ENCODE measurements around the gene UBE4B.
"Not testable (repeated sequence)": the region's sequence is repeated elsewhere in the genome, so short reads cannot be mapped to it uniquely, and the experiment has no call there.

UBE4B gene

DNA sequence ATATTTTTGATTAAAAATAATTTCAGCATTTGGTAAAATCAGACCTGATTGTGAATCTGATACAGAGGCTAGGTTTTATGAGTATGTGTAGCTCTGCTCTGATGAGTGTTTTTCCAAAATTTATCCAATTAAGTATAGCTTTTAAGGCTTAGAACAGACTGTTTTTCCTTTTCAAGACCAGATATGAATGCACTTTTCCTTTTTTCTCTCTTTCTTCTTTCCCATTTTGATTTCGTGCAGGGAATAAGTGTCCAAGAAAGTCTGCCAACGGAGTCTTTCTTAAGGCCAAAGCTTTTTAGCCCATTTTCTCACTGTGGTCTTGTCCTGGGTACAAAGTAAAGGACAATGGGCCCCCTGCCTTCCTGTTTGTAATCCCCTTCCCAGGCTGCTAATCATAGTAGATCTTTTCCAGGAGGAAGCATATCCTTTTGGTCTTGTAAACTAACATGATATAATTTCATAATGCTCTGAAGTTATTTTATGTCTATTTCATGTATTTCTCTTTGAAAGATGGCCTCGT is 180.5 kb downstream of the UBE4B start:
- FAIRE-seq, result no peak

DNA sequence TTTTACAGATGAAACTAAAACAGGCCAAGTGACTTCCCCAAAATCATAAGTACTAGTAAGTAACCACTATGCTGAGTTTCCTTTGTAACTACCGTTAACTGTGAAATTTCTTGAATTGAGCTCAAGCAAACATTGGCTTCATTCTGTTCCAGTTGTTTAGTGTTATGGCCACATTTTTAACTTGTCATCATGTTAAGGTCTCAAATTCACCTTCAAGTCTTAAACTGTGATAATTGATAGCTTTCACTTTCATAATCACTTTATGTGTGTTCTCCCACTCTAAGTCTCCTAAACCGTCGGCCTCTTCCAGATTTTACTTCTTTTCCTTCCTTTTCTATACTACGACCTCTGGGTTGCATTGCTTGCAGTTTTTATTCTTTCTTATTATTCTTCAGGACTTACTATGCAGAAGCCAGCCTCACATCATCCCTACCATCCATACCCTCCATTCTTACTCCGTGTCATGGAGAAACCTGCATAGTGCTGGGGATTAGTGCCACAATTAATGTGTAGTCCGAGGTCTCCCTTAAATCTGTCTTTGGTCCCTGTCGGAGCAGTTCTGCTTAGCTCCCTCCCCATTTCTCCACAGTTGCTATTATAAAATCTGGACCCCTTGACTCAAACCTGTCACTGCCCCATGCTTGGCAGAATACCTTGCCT is 183.5 kb downstream of the UBE4B start:
- no peak for FAIRE-seq

DNA sequence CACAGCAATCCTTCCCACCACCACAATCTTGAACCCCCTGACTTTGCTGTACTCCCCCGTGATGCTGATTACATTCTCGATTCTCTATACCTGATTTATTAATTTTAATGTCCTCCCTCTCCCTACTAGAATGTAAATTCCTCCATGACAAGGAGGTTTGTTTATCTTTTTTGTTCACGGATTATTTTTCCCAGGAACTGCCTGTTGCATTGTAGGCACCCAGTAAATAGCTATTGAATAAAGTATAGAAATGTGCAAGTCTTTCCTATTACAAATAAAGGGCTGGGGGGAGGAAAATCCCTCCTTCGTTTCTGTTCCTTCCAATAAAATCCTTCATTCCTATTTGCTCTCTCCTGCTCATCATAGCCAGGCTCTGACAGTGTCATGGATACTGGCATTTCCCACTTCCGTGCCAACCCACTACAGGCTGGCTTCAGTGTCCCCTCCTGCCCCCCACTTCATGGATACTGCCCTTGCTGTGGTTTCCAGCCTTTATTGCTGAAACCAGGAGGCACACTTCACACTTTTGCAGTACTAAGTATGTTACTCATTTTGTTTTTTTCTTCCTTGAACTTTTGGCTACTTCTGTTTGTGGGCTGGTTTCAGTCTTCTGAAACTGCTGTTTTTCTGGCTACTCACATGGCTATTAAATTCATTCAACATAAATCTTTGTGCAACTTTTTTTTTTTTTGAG is 185.1 kb downstream of the UBE4B start:
- no peak for FAIRE-seq

DNA sequence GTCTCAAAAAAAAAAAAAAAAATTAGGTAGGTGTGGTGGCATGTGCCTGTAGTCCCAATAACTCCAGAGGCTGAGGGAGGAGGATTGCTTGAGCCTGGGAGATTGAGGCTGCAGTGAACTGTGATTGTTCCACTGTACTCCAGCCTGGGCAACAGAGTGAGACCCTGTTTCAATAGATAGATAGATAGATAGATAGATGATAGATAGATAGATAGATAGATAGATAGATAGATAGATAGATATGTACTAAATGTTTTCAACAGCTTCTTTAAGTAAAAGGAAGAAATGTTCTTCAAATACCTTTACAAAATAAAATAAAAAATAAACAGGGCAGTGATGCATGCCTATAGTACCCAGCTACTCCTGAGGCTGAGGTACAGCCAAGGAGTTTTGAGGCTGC is 187.4 kb downstream of the UBE4B start:
- FAIRE-seq, result no peak

GRCh38 chr1:10220657-10221056 is 187.9 kb downstream of the UBE4B start:
- FAIRE-seq, result not testable (repeated sequence)

DNA sequence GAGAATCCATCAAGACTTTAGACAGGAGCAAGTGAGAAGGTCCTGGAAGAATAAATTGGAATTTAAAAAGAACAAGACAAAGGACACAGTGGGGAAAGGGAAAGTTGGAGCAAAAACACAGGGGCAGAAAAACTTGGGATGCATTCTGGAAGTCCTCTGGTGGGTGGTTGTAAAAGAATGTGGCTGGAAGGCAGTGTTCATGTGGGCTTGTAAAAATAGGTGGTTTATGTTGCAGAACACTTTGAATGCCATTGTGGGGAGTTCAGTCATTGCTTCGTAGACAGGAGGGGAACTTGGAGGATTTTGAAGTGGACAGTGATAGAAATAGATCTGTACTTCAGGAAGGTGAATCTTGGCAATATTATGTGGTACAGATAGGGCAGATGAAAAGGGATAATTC is 192.8 kb downstream of the UBE4B start:
- no peak for FAIRE-seq

DNA sequence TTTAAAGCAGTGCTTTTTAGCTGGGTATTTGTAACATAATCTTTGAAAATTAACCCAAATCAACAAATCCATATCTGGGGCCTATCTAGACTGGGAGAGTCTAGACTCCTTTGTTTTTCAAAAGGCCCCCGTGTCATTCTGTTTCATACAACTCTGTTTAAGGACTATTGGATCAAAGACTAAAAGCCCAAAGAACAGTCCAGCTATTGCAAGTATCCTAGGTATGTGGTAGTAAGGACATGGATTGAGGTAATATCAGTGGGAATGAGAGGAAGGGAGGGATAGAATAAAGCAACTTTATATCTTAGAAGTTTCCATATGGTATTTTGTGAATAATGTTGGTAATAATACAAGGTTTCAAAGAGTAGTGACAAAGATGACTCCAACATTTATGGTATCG is 195.8 kb downstream of the UBE4B start:
- no peak for FAIRE-seq

- FAIRE-seq, result no peak
These were observed 197.1 kb downstream of the UBE4B start for GRCh38 chr1:10229903-10230302.

Measured in colon (tissue), 2 donors.